VCaP (cell line): Measurements from ENCODE around the gene ADAM22.

Experiments used
- H3K27ac ChIP-seq: fragments of 450-650 bp; 2 replicates; pipeline ENCODE4 v1.5.1; 2017
- CTCF ChIP-seq: fragments of 450-650 bp; conservative IDR thresholded peaks from 2 replicates; pipeline ENCODE4 v1.5.1; 2017; ENCODE audit warnings: mild to moderate bottlenecking, moderate library complexity

Gene ADAM22

GRCh38 chr7:88141953-88142352, 207.9 kb downstream of the ADAM22 start:
- TF ChIP-seq CTCF = no peak
- no peak overlapping the region for H3K27ac ChIP-seq

- TF ChIP-seq CTCF = no peak
- H3K27ac ChIP-seq = no peak overlapping the region
Observed at GRCh38 chr7:88146616-88147015, 212.6 kb downstream of the ADAM22 start.

GRCh38 chr7:88147341-88147740, 213.3 kb downstream of the ADAM22 start:
- no peak for TF ChIP-seq CTCF
- no peak overlapping the region for H3K27ac ChIP-seq

GRCh38 chr7:88147949-88148348, 213.9 kb downstream of the ADAM22 start:
- TF ChIP-seq CTCF = no peak
- no peak overlapping the region for H3K27ac ChIP-seq

- H3K27ac ChIP-seq = no peak overlapping the region
- no peak for TF ChIP-seq CTCF
Observed at GRCh38 chr7:88150033-88150432, 216.0 kb downstream of the ADAM22 start.

- H3K27ac ChIP-seq = no peak overlapping the region
- no peak for TF ChIP-seq CTCF
Observed at GRCh38 chr7:88151119-88151790, 217.2 kb downstream of the ADAM22 start.

GRCh38 chr7:88153378-88153777, 219.3 kb downstream of the ADAM22 start:
- H3K27ac ChIP-seq = no peak overlapping the region
- TF ChIP-seq CTCF = no peak
